Smooth muscle cell (in vitro differentiated cells): ENCODE measurements around the gene CACNA1D. TPM values are rescaled to one million over a fixed set of nuclear protein-coding genes. Genes with fewer than 3 reads are reported as not detected.

ENCODE experiments used
- DNase-seq: peaks from one replicate; lab custom pipeline; 2025; ENCODE audit not compliant: unreplicated experiment; lab: John Stamatoyannopoulos, UW
- H2AFZ ChIP-seq: fragments of 200-600 bp; sonication (generic); 2 replicates; pipeline ENCODE4 v1.6.0; 2016; ENCODE audit warnings: antibody characterized with exemption, low read depth, mild to moderate bottlenecking
- H3F3A ChIP-seq: fragments of 200-600 bp; sonication (generic); 2 replicates; pipeline ENCODE4 v1.6.0; 2017; ENCODE audit warnings: antibody characterized with exemption, low read depth
- H3K27ac ChIP-seq: fragments of 200-600 bp; sonication (generic); 2 replicates; pipeline ENCODE4 v1.5.1; 2016; ENCODE audit warnings: low read depth, mild to moderate bottlenecking
- H3K27me3 ChIP-seq: fragments of 200-600 bp; sonication (generic); 2 replicates; pipeline ENCODE4 v1.6.1; 2016; ENCODE audit warnings: low read depth, mild to moderate bottlenecking
- H3K36me3 ChIP-seq: fragments of 200-600 bp; sonication (generic); 2 replicates; pipeline ENCODE4 v1.5.1; 2016; ENCODE audit warnings: low read depth
- H3K4me1 ChIP-seq: fragments of 200-600 bp; sonication (generic); 2 replicates; pipeline ENCODE4 v1.5.1; 2016; ENCODE audit warnings: low read depth
- H3K4me2 ChIP-seq: fragments of 200-600 bp; sonication (generic); 2 replicates; pipeline ENCODE4 v1.6.0; 2016; ENCODE audit warnings: mild to moderate bottlenecking
- H3K4me3 ChIP-seq: fragments of 200-600 bp; sonication (generic); 2 replicates; pipeline ENCODE4 v1.5.1; 2016; ENCODE audit warnings: mild to moderate bottlenecking
- H3K79me2 ChIP-seq: fragments of 200-600 bp; sonication (generic); 2 replicates; pipeline ENCODE4 v1.6.0; 2016; ENCODE audit warnings: low read depth, mild to moderate bottlenecking
- H3K9ac ChIP-seq: fragments of 200-600 bp; sonication (generic); 2 replicates; pipeline ENCODE4 v1.6.0; 2016; ENCODE audit warnings: low read depth
- H3K9me3 ChIP-seq: fragments of 200-600 bp; sonication (generic); replicated peaks from 2 replicates; pipeline ENCODE4 v1.5.1; 2016; ENCODE audit warnings: low read depth
- H4K20me1 ChIP-seq: fragments of 200-600 bp; sonication (generic); 2 replicates; pipeline ENCODE4 v1.6.0; 2016; ENCODE audit warnings: low read depth
- CTCF ChIP-seq: fragments of 200-600 bp; sonication (generic); IDR thresholded peaks from 2 replicates; pipeline ENCODE4 v1.5.1; 2017; ENCODE audit warnings: borderline replicate concordance, mild to moderate bottlenecking, antibody characterized with exemption; ENCODE audit not compliant: insufficient read depth, poor library complexity, severe bottlenecking
- WGBS: methylation state at CpG from one replicate; pipeline ENCODE4 v1.1.7; 2016; ENCODE audit warnings: low lambda C conversion rate; 5-methylcytosine and 5-hydroxymethylcytosine counted together
- polyA plus RNA-seq: library from polyadenylated mRNA; unstranded; fragments of >200 nt; fragmentation: Nextera tagmentation; extraction: Ambion mirVana; gene quantifications from 2 replicates; pipeline ENCODE4 v1.2.1, GENCODE V29; 2016
- total RNA-seq: library from RNA; depleted of rRNA; stranded (reverse); fragments of >200 nt; gene quantifications from 2 replicates; pipeline ENCODE4 v1.2.3, GENCODE V29; 2014

The CACNA1D gene
- total and polyA plus RNA-seq, 2 experiments from 2014 or later = 0.63 to 1.4 TPM

GRCh38 chr3:53792866-53793265 is 298.5 kb downstream of the CACNA1D start:
- no peaks in the 10 kb centered on the region for H3F3A ChIP-seq
- H4K20me1 ChIP-seq = no peaks in the 10 kb centered on the region
- no peak overlapping the region for H3K9ac ChIP-seq
- H2AFZ ChIP-seq = no peak overlapping the region
- peaks cover 22% of the 10 kb centered on the region for H3K4me1 ChIP-seq
- no peaks in the 10 kb centered on the region for H3K36me3 ChIP-seq
- H3K27me3 ChIP-seq = no peaks in the 10 kb centered on the region
- no peaks in the 10 kb centered on the region for H3K79me2 ChIP-seq
- no peaks in the 10 kb centered on the region for H3K9me3 ChIP-seq
- WGBS = 85% methylated on average over 3 of the region's 3 CpGs
- no peak overlapping the region for H3K4me3 ChIP-seq
- H3K4me2 ChIP-seq = no peak overlapping the region
- H3K27ac ChIP-seq = no peak overlapping the region
- no peak for TF ChIP-seq CTCF
- DNase-seq = no peak

GRCh38 chr3:53794597-53794996 is 300.2 kb downstream of the CACNA1D start:
- Histone ChIP-seq H3K27me3 (no peaks in the 10 kb centered on the region), H3F3A (no peaks in the 10 kb centered on the region), H3K4me3 (no peak overlapping the region), H4K20me1 (no peaks in the 10 kb centered on the region), H3K79me2 (no peaks in the 10 kb centered on the region), H3K9me3 (no peaks in the 10 kb centered on the region), H3K9ac (peak overlapping the region; percentile 53), H3K4me2 (peak overlapping the region; percentile 51), H3K4me1 (peaks cover 22% of the 10 kb centered on the region), H3K27ac (peak overlapping the region; percentile 83), H3K36me3 (no peaks in the 10 kb centered on the region), H2AFZ (no peak overlapping the region)
- 39% methylated on average over 3 of the region's 3 CpGs for WGBS
- no peak for TF ChIP-seq CTCF
- no peak for DNase-seq

- Histone ChIP-seq H3K4me2 (no peak overlapping the region), H3K4me1 (peaks cover 22% of the 10 kb centered on the region), H3K79me2 (no peaks in the 10 kb centered on the region), H2AFZ (no peak overlapping the region), H3K4me3 (no peak overlapping the region), H3K9me3 (no peaks in the 10 kb centered on the region), H3F3A (no peaks in the 10 kb centered on the region), H3K27me3 (no peaks in the 10 kb centered on the region), H3K36me3 (no peaks in the 10 kb centered on the region), H4K20me1 (no peaks in the 10 kb centered on the region), H3K9ac (peak overlapping the region; percentile 53), H3K27ac (peak overlapping the region; percentile 83)
- no peak for TF ChIP-seq CTCF
- DNase-seq = no peak
- 50% methylated on average over 3 of the region's 3 CpGs for WGBS
Observed at GRCh38 chr3:53795176-53795575, 300.8 kb downstream of the CACNA1D start.

GRCh38 chr3:53795789-53796560 is 301.6 kb downstream of the CACNA1D start:
- Histone ChIP-seq H3K4me3 (no peak overlapping the region), H4K20me1 (no peaks in the 10 kb centered on the region), H3K27me3 (no peaks in the 10 kb centered on the region), H3K36me3 (no peaks in the 10 kb centered on the region), H2AFZ (no peak overlapping the region), H3K4me1 (peaks cover 19% of the 10 kb centered on the region), H3K27ac (peak overlapping the region; percentile 83), H3F3A (no peaks in the 10 kb centered on the region), H3K9ac (no peak overlapping the region), H3K79me2 (no peaks in the 10 kb centered on the region), H3K4me2 (peak overlapping the region; percentile 22), H3K9me3 (no peaks in the 10 kb centered on the region)
- no peak for TF ChIP-seq CTCF
- no peak for DNase-seq
- WGBS = 60% methylated on average over 12 of the region's 12 CpGs
